Astrocyte (in vitro differentiated cells and primary cell): ENCODE data around the gene TBCC. TPM values are rescaled to one million over a fixed set of nuclear protein-coding genes. Genes with fewer than 3 reads are reported as not detected.

Source experiments
- DNase-seq: peaks from one replicate; pipeline ENCODE4 v3.0.0-alpha.2; 2010; ENCODE audit warnings: low read depth
- FAIRE-seq: peaks from 2 replicates; lab custom pipeline; 2011; peaks lifted over from hg19 to GRCh38; lab: Jason Lieb, UNC
- H2AFZ ChIP-seq: 2 replicates; pipeline ENCODE4 v1.6.0; 2012; ENCODE audit warnings: low read depth, low read length, inconsistent platforms
- H3K27ac ChIP-seq: 2 replicates; pipeline ENCODE4 v1.5.1; 2011; ENCODE audit warnings: low read depth, low read length, inconsistent platforms
- H3K27me3 ChIP-seq: 2 replicates; pipeline ENCODE4 v1.6.0; 2011; ENCODE audit warnings: low read length, inconsistent platforms; ENCODE audit not compliant: insufficient read depth
- H3K36me3 ChIP-seq: 2 replicates; pipeline ENCODE4 v1.5.1; 2011; ENCODE audit warnings: low read length, inconsistent platforms; ENCODE audit not compliant: insufficient read depth
- H3K4me1 ChIP-seq: 2 replicates; pipeline ENCODE4 v1.5.1; 2011; ENCODE audit warnings: low read length, inconsistent platforms; ENCODE audit not compliant: insufficient read depth
- H3K4me2 ChIP-seq: 2 replicates; pipeline ENCODE4 v1.6.0; 2012; ENCODE audit warnings: low read length, inconsistent platforms
- H3K4me3 ChIP-seq: 2 replicates; pipeline ENCODE4 v1.5.1; 2011; ENCODE audit warnings: low read depth, mild to moderate bottlenecking, low read length, inconsistent platforms; ENCODE audit not compliant: insufficient read depth
- H3K79me2 ChIP-seq: 2 replicates; pipeline ENCODE4 v1.6.0; 2012; ENCODE audit warnings: mild to moderate bottlenecking, low read length, inconsistent platforms; ENCODE audit not compliant: insufficient read depth
- H3K9ac ChIP-seq: 2 replicates; pipeline ENCODE4 v1.6.0; 2012; ENCODE audit warnings: mild to moderate bottlenecking, low read length, inconsistent platforms
- H3K9me3 ChIP-seq: 2 replicates; pipeline ENCODE4 v1.5.1; 2012; ENCODE audit warnings: low read depth, mild to moderate bottlenecking, low read length, inconsistent platforms; ENCODE audit not compliant: insufficient read depth
- H4K20me1 ChIP-seq: 2 replicates; pipeline ENCODE4 v1.6.0; 2012; ENCODE audit warnings: low read length, inconsistent platforms; ENCODE audit not compliant: insufficient read depth
- H3K27ac Mint-ChIP-seq: one replicate; pipeline ENCODE4 v1.8.0; 2021; ENCODE audit warnings: mild to moderate bottlenecking, mixed read lengths; ENCODE audit not compliant: unreplicated experiment
- H3K27me3 Mint-ChIP-seq: one replicate; pipeline ENCODE4 v1.8.0; 2021; ENCODE audit warnings: low read depth, mixed read lengths; ENCODE audit not compliant: unreplicated experiment
- H3K36me3 Mint-ChIP-seq: one replicate; pipeline ENCODE4 v1.8.0; 2021; ENCODE audit warnings: low read depth, mixed read lengths; ENCODE audit not compliant: unreplicated experiment
- H3K4me1 Mint-ChIP-seq: one replicate; pipeline ENCODE4 v1.8.0; 2021; ENCODE audit warnings: low read depth, mixed read lengths; ENCODE audit not compliant: unreplicated experiment
- H3K4me3 Mint-ChIP-seq: one replicate; pipeline ENCODE4 v1.8.0; 2021; ENCODE audit warnings: mild to moderate bottlenecking, moderate library complexity, mixed read lengths; ENCODE audit not compliant: unreplicated experiment
- H3K9me3 Mint-ChIP-seq: one replicate; pipeline ENCODE4 v1.8.0; 2021; ENCODE audit warnings: mild to moderate bottlenecking, mixed read lengths; ENCODE audit not compliant: unreplicated experiment
- EZH2 ChIP-seq: IDR thresholded peaks from 2 replicates; pipeline ENCODE4 v1.6.1; 2012; ENCODE audit warnings: mild to moderate bottlenecking, low read length, inconsistent platforms; ENCODE audit not compliant: insufficient read depth
- total RNA-seq: library from RNA; stranded (reverse); gene quantifications from 2 replicates; pipeline ENCODE4 v1.2.1, GENCODE V29; 2021
- TF ChIP-seq, protein P1 (sequence below): IDR thresholded peaks from 2 replicates; pipeline ENCODE4 v1.5.1; 2011; ENCODE audit warnings: low read depth, mild to moderate bottlenecking, inconsistent platforms, low read length, moderate library complexity; ENCODE audit not compliant: insufficient read depth

The TBCC gene
- total RNA-seq, 1 donor from 2014 or later, result 25.8 TPM

DNA sequence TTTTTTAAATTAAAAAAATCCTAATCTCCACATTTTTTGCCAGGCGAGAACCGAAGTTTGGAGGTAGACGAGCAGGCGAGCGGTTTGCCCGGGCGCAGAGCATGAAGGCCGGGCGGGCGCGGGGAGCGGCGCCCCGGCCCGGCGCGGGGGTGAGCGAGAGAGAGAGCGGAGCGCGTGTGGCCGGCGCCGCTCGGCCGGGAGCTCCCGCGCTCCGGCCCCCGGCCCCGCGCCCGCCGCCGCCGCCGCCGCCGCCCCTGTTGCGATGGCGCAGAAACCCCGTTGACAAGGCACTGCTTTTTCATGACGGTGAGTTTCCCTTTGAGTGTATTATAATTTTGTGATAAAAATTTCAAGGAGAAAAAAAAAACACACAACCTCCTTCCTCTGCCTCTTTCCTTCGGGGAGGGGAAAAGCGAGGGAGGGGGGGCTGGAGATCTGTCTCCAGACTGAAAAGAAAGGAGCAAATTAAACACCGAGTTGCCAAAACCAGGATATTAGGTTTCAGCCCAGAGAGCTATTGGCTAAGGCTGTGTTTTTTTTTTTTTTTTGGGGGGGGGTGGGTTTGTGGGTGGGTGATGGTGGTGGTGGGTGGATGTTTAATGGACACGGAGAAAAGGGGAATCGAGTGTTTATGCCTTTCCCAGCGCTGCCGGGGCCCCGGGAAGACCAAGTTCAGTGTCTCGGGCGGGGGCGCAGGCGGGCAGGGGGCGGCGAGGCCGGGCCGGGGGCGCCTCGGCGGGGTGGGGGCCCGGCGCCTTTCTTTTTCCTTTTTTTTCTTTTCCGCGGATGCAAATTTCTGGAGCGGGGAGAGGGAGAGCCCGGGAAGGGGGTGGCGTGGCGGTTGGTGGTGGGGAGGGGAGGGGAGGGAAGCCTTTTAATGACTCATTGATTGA, 36.1 kb upstream of the TBCC start, which contains the start of gene BICRAL:
BICRAL (plus strand) TSS at position 257 of the 893 bp plus-strand sequence. CDS start 39,971 bp downstream, outside the sequence.
- Mint-ChIP-seq H3K4me3 (peak within 1 kb of the TSS; percentile 87), H3K27me3 (no peaks in the 10 kb centered on the region), H3K27ac (peak within 1 kb of the TSS; percentile 100), H3K4me1 (peaks cover 22% of the 10 kb centered on the region), H3K36me3 (no peaks in the 10 kb centered on the region), H3K9me3 (no peaks in the 10 kb centered on the region)
- no peak for FAIRE-seq
- peak within 1 kb of the TSS; percentile 100 for H3K9ac ChIP-seq
- H3K36me3 ChIP-seq, result no peaks in the 10 kb centered on the region
- peaks cover 7% of the 10 kb centered on the region for H4K20me1 ChIP-seq
- no peak within 1 kb of the TSS for H2AFZ ChIP-seq
- no peaks in the 10 kb centered on the region for H3K9me3 ChIP-seq
- H3K4me3 ChIP-seq, result peak within 1 kb of the TSS; percentile 94
- peak; percentile 84 for DNase-seq
- no peak for TF ChIP-seq EZH2
- TF ChIP-seq, protein P1, sequence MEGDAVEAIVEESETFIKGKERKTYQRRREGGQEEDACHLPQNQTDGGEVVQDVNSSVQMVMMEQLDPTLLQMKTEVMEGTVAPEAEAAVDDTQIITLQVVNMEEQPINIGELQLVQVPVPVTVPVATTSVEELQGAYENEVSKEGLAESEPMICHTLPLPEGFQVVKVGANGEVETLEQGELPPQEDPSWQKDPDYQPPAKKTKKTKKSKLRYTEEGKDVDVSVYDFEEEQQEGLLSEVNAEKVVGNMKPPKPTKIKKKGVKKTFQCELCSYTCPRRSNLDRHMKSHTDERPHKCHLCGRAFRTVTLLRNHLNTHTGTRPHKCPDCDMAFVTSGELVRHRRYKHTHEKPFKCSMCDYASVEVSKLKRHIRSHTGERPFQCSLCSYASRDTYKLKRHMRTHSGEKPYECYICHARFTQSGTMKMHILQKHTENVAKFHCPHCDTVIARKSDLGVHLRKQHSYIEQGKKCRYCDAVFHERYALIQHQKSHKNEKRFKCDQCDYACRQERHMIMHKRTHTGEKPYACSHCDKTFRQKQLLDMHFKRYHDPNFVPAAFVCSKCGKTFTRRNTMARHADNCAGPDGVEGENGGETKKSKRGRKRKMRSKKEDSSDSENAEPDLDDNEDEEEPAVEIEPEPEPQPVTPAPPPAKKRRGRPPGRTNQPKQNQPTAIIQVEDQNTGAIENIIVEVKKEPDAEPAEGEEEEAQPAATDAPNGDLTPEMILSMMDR, result no peak
- H3K27me3 ChIP-seq, result no peaks in the 10 kb centered on the region
- peak within 1 kb of the TSS; percentile 99 for H3K27ac ChIP-seq
- peaks cover 11% of the 10 kb centered on the region for H3K4me1 ChIP-seq
- H3K4me2 ChIP-seq, result peak within 1 kb of the TSS; percentile 91
- peaks cover 42% of the 10 kb centered on the region for H3K79me2 ChIP-seq

DNA sequence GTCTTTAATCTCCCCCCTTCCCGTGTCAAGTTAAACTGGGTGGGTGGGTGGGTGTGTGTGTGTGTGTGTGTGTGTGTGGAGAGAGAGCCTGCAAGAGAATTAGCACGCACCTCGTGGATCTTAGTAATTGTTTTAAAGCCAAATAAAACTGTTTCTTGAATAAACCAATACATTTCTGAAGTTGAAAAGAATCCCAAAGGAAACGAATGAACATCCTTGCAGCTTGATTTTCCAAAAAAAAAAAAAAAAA, 35.6 kb upstream of the TBCC start:
- DNase-seq (peak; percentile 38), FAIRE-seq (no peak)
- Histone ChIP-seq H3K9me3 (no peaks in the 10 kb centered on the region), H3K36me3 (no peaks in the 10 kb centered on the region), H3K4me3 (peak overlapping the region; percentile 62), H3K4me2 (peak overlapping the region; percentile 91), H3K79me2 (peaks cover 36% of the 10 kb centered on the region), H3K4me1 (peaks cover 11% of the 10 kb centered on the region), H4K20me1 (peaks cover 2% of the 10 kb centered on the region), H2AFZ (no peak overlapping the region), H3K27ac (peak overlapping the region; percentile 99), H3K27me3 (no peaks in the 10 kb centered on the region), H3K9ac (peak overlapping the region; percentile 100)
- no peaks in the 10 kb centered on the region for H3K36me3 Mint-ChIP-seq
- H3K4me3 Mint-ChIP-seq, result peak overlapping the region; percentile 82
- H3K27me3 Mint-ChIP-seq, result no peaks in the 10 kb centered on the region
- TF ChIP-seq, protein P1, result no peak
- no peak for TF ChIP-seq EZH2
- peaks cover 25% of the 10 kb centered on the region for H3K4me1 Mint-ChIP-seq
- H3K27ac Mint-ChIP-seq, result peak overlapping the region; percentile 88
- H3K9me3 Mint-ChIP-seq, result no peaks in the 10 kb centered on the region

DNA sequence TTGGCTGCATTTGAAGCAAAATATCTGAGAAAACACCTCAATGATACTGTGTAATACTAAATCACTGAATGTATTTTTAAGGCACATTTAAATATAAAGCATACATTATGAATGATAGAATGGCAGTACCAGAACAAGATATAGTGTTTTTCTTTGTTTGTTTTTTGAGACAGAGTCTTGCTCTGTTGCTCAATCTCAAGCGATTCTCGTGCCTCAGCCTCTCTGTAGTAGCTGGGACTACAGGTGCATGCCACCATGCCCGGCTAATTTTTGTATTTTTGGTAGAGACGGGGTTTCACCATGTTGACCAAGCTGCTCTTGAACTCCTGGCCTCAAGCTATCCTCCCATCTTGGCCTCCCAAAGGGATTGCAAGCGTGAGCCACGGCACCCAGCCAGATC, 33.6 kb upstream of the TBCC start:
- no peak overlapping the region for H3K9ac ChIP-seq
- peaks cover 5% of the 10 kb centered on the region for H3K4me1 ChIP-seq
- no peak for TF ChIP-seq EZH2
- TF ChIP-seq, protein P1, result no peak
- no peaks in the 10 kb centered on the region for H3K9me3 Mint-ChIP-seq
- no peak overlapping the region for H3K4me3 Mint-ChIP-seq
- no peak overlapping the region for H3K4me3 ChIP-seq
- H3K27me3 Mint-ChIP-seq, result no peaks in the 10 kb centered on the region
- H3K4me2 ChIP-seq, result no peak overlapping the region
- no peak overlapping the region for H2AFZ ChIP-seq
- H3K4me1 Mint-ChIP-seq, result peaks cover 25% of the 10 kb centered on the region
- no peak overlapping the region for H3K27ac Mint-ChIP-seq
- H3K36me3 ChIP-seq, result no peaks in the 10 kb centered on the region
- H3K79me2 ChIP-seq, result peaks cover 17% of the 10 kb centered on the region
- H3K9me3 ChIP-seq, result no peaks in the 10 kb centered on the region
- H3K27me3 ChIP-seq, result no peaks in the 10 kb centered on the region
- DNase-seq, result no peak
- H3K27ac ChIP-seq, result no peak overlapping the region
- FAIRE-seq, result no peak
- no peaks in the 10 kb centered on the region for H4K20me1 ChIP-seq
- no peaks in the 10 kb centered on the region for H3K36me3 Mint-ChIP-seq
